CD4-positive, alpha-beta T cell treated with Interleukin-2 at 100 ng/mL for 4 hours (primary cell): Measurements from ENCODE around the gene ZNF37A.
"Not testable (repeated sequence)": the region's sequence is repeated elsewhere in the genome, so short reads cannot be mapped to it uniquely, and the experiment has no call there.

Source experiments
- DNase-seq: peaks from one replicate; pipeline ENCODE4 v3.0.0-alpha.2; 2020; ENCODE audit warnings: low spot score

ZNF37A gene

GRCh38 chr10:38150891-38151463, 56.8 kb downstream of the ZNF37A start:
- DNase-seq = not testable (repeated sequence)

- no peak for DNase-seq
These were observed 62.5 kb downstream of the ZNF37A start for GRCh38 chr10:38156416-38157269.

GRCh38 chr10:38157270-38157685, 63.1 kb downstream of the ZNF37A start:
- DNase-seq = no peak

- no peak for DNase-seq
These were observed 64.9 kb downstream of the ZNF37A start for GRCh38 chr10:38159004-38159403.

- no peak for DNase-seq
These were observed 69.5 kb downstream of the ZNF37A start for GRCh38 chr10:38163617-38164016.

- DNase-seq = no peak
These were observed 80.2 kb downstream of the ZNF37A start for GRCh38 chr10:38174336-38174735.

- DNase-seq = no peak
These were observed 90.3 kb downstream of the ZNF37A start for GRCh38 chr10:38184477-38184876.
